Hematopoietic multipotent progenitor cell treated with erythropoietin and hydrocortisone succinate and interleukin-3 and kit ligand, for 15 days (in vitro differentiated cells): ENCODE measurements around the gene UBE2B.

Experiments used
- DNase-seq: peaks from one replicate; pipeline ENCODE4 v3.0.0-alpha.2; 2015; ENCODE audit warnings: low spot score

The UBE2B gene

GRCh38 chr5:134437340-134437846, 66.0 kb downstream of the UBE2B start:
- DNase-seq: no peak

GRCh38 chr5:134437847-134438581, 66.6 kb downstream of the UBE2B start:
- DNase-seq: peak; percentile 48

GRCh38 chr5:134438721-134439123, 67.4 kb downstream of the UBE2B start:
- DNase-seq: no peak

GRCh38 chr5:134439210-134439654, 67.9 kb downstream of the UBE2B start:
- DNase-seq: no peak

GRCh38 chr5:134440201-134440755, 68.9 kb downstream of the UBE2B start:
- DNase-seq: no peak
